Loucy (cell line): ENCODE measurements around the gene MTARC1.

ENCODE experiments used
- CTCF ChIP-seq: fragments of 200-600 bp; sonication (generic); conservative IDR thresholded peaks from 2 replicates; pipeline ENCODE4 v1.5.1; 2014; ENCODE audit warnings: mild to moderate bottlenecking, antibody characterized with exemption, low read length
- EZH2phosphoT487 ChIP-seq: fragments of 200-600 bp; IDR thresholded peaks from 2 replicates; pipeline ENCODE4 v1.6.1; 2018; ENCODE audit warnings: antibody characterized with exemption, mild to moderate bottlenecking, moderate library complexity, borderline replicate concordance

- TF ChIP-seq CTCF (peak; percentile 81), EZH2phosphoT487 (no peak)
Observed at GRCh38 chr1:220810179-220810653, 23.5 kb downstream of the MTARC1 start.
